Measurements from ENCODE around the gene ZNF565.

Gene ZNF565

GRCh38 chr19:36151144-36152018 is 63.1 kb downstream of the ZNF565 start:
- Histone ChIP-seq H2BK15ac (ENCODE audit: low read depth, poor library complexity, severe bottlenecking) (no peak overlapping the region), H3K79me1 (replicated peaks; ENCODE audit: low read length, poor library complexity, severe bottlenecking) (peaks cover 31% of the 10 kb centered on the region), H3K9ac (ENCODE audit: low read length) (peak overlapping the region; percentile 95), H3K4ac (ENCODE audit: low read depth in 1 of 2, low read length in 2 of 2) (no peak overlapping the region), H3K18ac (ENCODE audit: low read depth in 1 of 2, low read length in 2 of 2) (no peak overlapping the region), H3K14ac (ENCODE audit: low read length in 2 of 2) (no peak overlapping the region), H2BK120ac (ENCODE audit: low read depth, low read length) (no peak overlapping the region), H3K27ac (ENCODE audit: low read length, poor library complexity, severe bottlenecking) (no peak overlapping the region), H3K4me3 (ENCODE audit: insufficient read depth in 1 of 2, low read depth in 1 of 2, low read length in 2 of 2) (peak overlapping the region in 1 of 2 experiments; percentile 83), H2BK12ac (ENCODE audit: low read length in 2 of 2) (no peak overlapping the region), H2AFZ (ENCODE audit: low read depth, low read length) (no peak overlapping the region), H2AK5ac (ENCODE audit: low read length, severe bottlenecking) (no peak overlapping the region), H3K27me3 (ENCODE audit: control insufficient read depth in 1 of 2, insufficient read depth in 1 of 2, low read length in 2 of 2) (no peaks in the 10 kb centered on the region), H3K4me1 (ENCODE audit: control insufficient read depth, insufficient read depth, low read depth, low read length) (peaks cover 6% of the 10 kb centered on the region), H3K36me3 (ENCODE audit: control insufficient read depth in 1 of 2, insufficient read depth in 2 of 2, low read depth in 1 of 2, low read length in 2 of 2) (peaks cover 43 to 72% of the 10 kb centered on the region in 2 experiments), H4K8ac (ENCODE audit: low read length) (no peak overlapping the region), H3K4me2 (ENCODE audit: low read length, poor library complexity, severe bottlenecking) (no peak overlapping the region), H2BK5ac (ENCODE audit: low read depth, low read length, poor library complexity, severe bottlenecking) (no peak overlapping the region), H3K9me3 (ENCODE audit: control insufficient read depth, low read length) (no peaks in the 10 kb centered on the region), H4K91ac (ENCODE audit: low read length) (no peak overlapping the region), H3K23ac (ENCODE audit: low read length in 2 of 2) (no peak overlapping the region)
- WGBS: 94% methylated on average over 45 of the region's 47 CpGs
- no peak for DNase-seq

DNA sequence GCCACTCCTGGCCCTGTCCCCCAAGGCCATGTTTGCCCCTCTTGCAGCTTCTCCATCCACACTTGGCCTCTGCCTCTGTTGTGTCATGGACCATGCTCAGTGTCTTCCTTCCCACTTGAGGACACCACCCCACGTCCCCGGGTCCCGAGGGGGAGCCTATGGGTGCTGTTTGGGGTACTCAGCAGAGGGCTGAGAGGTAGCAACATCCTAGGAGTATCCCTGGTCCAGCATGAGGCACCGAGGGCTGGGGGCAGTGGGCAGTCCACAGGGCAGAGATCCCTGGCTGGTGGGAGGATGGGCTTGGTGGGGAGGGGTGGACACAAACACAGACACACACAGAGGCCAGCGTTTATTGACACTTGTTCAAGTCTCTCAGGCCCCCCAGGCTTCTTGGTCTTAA is 63.9 kb downstream of the ZNF565 start:
- Histone ChIP-seq H3K79me1 (replicated peaks; ENCODE audit: low read length, poor library complexity, severe bottlenecking) (peaks cover 38% of the 10 kb centered on the region), H2BK12ac (ENCODE audit: low read length in 2 of 2) (no peak overlapping the region), H3K23ac (ENCODE audit: low read length in 2 of 2) (no peak overlapping the region), H2AFZ (ENCODE audit: low read depth, low read length) (no peak overlapping the region), H2AK5ac (ENCODE audit: low read length, severe bottlenecking) (no peak overlapping the region), H2BK15ac (ENCODE audit: low read depth, poor library complexity, severe bottlenecking) (no peak overlapping the region), H3K4me2 (ENCODE audit: low read length, poor library complexity, severe bottlenecking) (no peak overlapping the region), H3K4me1 (ENCODE audit: control insufficient read depth, insufficient read depth, low read depth, low read length) (peaks cover 6% of the 10 kb centered on the region), H3K27ac (ENCODE audit: low read length, poor library complexity, severe bottlenecking) (no peak overlapping the region), H3K9me3 (ENCODE audit: control insufficient read depth, low read length) (no peaks in the 10 kb centered on the region), H3K14ac (ENCODE audit: low read length in 2 of 2) (no peak overlapping the region), H2BK120ac (ENCODE audit: low read depth, low read length) (no peak overlapping the region), H4K91ac (ENCODE audit: low read length) (no peak overlapping the region), H3K4me3 (ENCODE audit: insufficient read depth in 1 of 2, low read depth in 1 of 2, low read length in 2 of 2) (peak overlapping the region in 1 of 2 experiments; percentile 83), H3K18ac (ENCODE audit: low read depth in 1 of 2, low read length in 2 of 2) (no peak overlapping the region), H3K4ac (ENCODE audit: low read depth in 1 of 2, low read length in 2 of 2) (no peak overlapping the region), H3K36me3 (ENCODE audit: control insufficient read depth in 1 of 2, insufficient read depth in 2 of 2, low read depth in 1 of 2, low read length in 2 of 2) (peaks cover 51 to 80% of the 10 kb centered on the region in 2 experiments), H2BK5ac (ENCODE audit: low read depth, low read length, poor library complexity, severe bottlenecking) (no peak overlapping the region), H3K9ac (ENCODE audit: low read length) (peak overlapping the region; percentile 95), H3K27me3 (ENCODE audit: control insufficient read depth in 1 of 2, insufficient read depth in 1 of 2, low read length in 2 of 2) (no peaks in the 10 kb centered on the region), H4K8ac (ENCODE audit: low read length) (no peak overlapping the region)
- DNase-seq: no peak
- WGBS: 96% methylated on average over 5 of the region's 5 CpGs

DNA sequence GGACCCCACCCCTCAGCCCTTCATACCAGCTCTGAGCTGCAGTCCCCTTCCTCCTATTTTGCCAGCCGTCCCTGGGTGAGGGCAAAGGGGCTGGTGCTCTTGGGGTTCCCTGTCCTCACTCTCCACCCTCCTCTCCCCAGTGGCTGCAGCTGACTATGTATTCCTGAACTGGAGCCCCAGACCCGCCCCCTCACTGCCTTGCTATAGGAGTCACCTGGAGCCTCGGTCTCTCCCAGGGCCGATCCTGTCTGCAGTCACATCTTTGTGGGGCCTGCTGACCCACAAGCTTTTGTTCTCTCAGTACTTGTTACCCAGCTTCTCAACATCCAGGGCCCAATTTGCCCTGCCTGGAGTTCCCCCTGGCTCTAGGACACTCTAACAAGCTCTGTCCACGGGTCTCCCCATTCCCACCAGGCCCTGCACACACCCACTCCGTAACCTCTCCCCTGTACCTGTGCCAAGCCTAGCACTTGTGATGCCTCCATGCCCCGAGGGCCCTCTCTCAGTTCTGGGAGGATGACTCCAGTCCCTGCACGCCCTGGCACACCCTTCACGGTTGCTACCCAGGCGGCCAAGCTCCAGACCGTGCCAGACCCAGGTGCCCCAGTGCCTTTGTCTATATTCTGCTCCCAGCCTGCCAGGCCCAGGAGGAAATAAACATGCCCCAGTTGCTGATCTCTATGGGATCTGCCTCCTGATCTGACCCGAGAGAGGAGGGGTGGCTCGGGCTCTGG is 64.6 kb downstream of the ZNF565 start:
- no peak overlapping the region for H3K4me3 ChIP-seq (ENCODE audit: insufficient read depth in 1 of 2, low read depth in 1 of 2, low read length in 2 of 2)
- H2BK15ac ChIP-seq (ENCODE audit: low read depth, poor library complexity, severe bottlenecking): no peak overlapping the region
- H3K4me1 ChIP-seq (ENCODE audit: control insufficient read depth, insufficient read depth, low read depth, low read length): peaks cover 6% of the 10 kb centered on the region
- no peak overlapping the region for H3K18ac ChIP-seq (ENCODE audit: low read depth in 1 of 2, low read length in 2 of 2)
- H2AFZ ChIP-seq (ENCODE audit: low read depth, low read length): no peak overlapping the region
- peaks cover 38% of the 10 kb centered on the region for H3K79me1 ChIP-seq (replicated peaks; ENCODE audit: low read length, poor library complexity, severe bottlenecking)
- H3K14ac ChIP-seq (ENCODE audit: low read length in 2 of 2): no peak overlapping the region
- no peaks in the 10 kb centered on the region for H3K9me3 ChIP-seq (ENCODE audit: control insufficient read depth, low read length)
- 95% methylated on average over 13 of the region's 13 CpGs for WGBS
- H3K27me3 ChIP-seq (ENCODE audit: control insufficient read depth in 1 of 2, insufficient read depth in 1 of 2, low read length in 2 of 2): no peaks in the 10 kb centered on the region
- no peak overlapping the region for H2BK5ac ChIP-seq (ENCODE audit: low read depth, low read length, poor library complexity, severe bottlenecking)
- peaks cover 58 to 87% of the 10 kb centered on the region in 2 experiments for H3K36me3 ChIP-seq (ENCODE audit: control insufficient read depth in 1 of 2, insufficient read depth in 2 of 2, low read depth in 1 of 2, low read length in 2 of 2)
- H3K27ac ChIP-seq (ENCODE audit: low read length, poor library complexity, severe bottlenecking): no peak overlapping the region
- H2BK120ac ChIP-seq (ENCODE audit: low read depth, low read length): no peak overlapping the region
- H3K4me2 ChIP-seq (ENCODE audit: low read length, poor library complexity, severe bottlenecking): no peak overlapping the region
- no peak overlapping the region for H4K91ac ChIP-seq (ENCODE audit: low read length)
- no peak overlapping the region for H4K8ac ChIP-seq (ENCODE audit: low read length)
- no peak for DNase-seq
- peak overlapping the region; percentile 95 for H3K9ac ChIP-seq (ENCODE audit: low read length)
- no peak overlapping the region for H2BK12ac ChIP-seq (ENCODE audit: low read length in 2 of 2)
- no peak overlapping the region for H2AK5ac ChIP-seq (ENCODE audit: low read length, severe bottlenecking)
- H3K23ac ChIP-seq (ENCODE audit: low read length in 2 of 2): no peak overlapping the region
- no peak overlapping the region for H3K4ac ChIP-seq (ENCODE audit: low read depth in 1 of 2, low read length in 2 of 2)

DNA sequence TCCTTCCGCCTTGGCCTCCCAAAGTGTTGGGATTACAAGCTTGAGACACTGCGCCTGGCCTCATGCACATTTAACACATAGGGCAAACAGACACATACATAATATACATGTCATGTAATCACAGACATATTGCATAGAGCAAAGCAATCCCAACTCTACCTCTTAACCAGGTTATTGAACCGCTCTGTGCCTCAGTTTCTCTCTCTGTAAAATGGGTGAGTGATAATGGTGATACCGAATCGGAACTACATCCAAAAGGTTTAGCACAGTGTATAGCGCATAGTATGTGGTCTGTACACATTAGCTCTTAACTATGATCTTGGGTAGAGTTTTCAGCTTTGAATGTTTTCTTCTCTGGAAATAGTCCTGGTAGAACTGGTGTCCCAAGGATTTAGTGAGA is 69.8 kb downstream of the ZNF565 start:
- H3K4ac ChIP-seq (ENCODE audit: low read depth in 1 of 2, low read length in 2 of 2): no peak overlapping the region
- H3K9ac ChIP-seq (ENCODE audit: low read length): no peak overlapping the region
- H3K4me3 ChIP-seq (ENCODE audit: insufficient read depth in 1 of 2, low read depth in 1 of 2, low read length in 2 of 2): no peak overlapping the region
- no peak overlapping the region for H2BK15ac ChIP-seq (ENCODE audit: low read depth, poor library complexity, severe bottlenecking)
- no peak overlapping the region for H2BK12ac ChIP-seq (ENCODE audit: low read length in 2 of 2)
- H3K36me3 ChIP-seq (ENCODE audit: control insufficient read depth in 1 of 2, insufficient read depth in 2 of 2, low read depth in 1 of 2, low read length in 2 of 2): peaks cover 70% of the 10 kb centered on the region in 2 experiments
- H3K18ac ChIP-seq (ENCODE audit: low read depth in 1 of 2, low read length in 2 of 2): no peak overlapping the region
- no peak overlapping the region for H3K4me2 ChIP-seq (ENCODE audit: low read length, poor library complexity, severe bottlenecking)
- H3K4me1 ChIP-seq (ENCODE audit: control insufficient read depth, insufficient read depth, low read depth, low read length): peaks cover 11% of the 10 kb centered on the region
- no peak overlapping the region for H2BK5ac ChIP-seq (ENCODE audit: low read depth, low read length, poor library complexity, severe bottlenecking)
- H4K91ac ChIP-seq (ENCODE audit: low read length): no peak overlapping the region
- H2BK120ac ChIP-seq (ENCODE audit: low read depth, low read length): no peak overlapping the region
- no peak overlapping the region for H2AK5ac ChIP-seq (ENCODE audit: low read length, severe bottlenecking)
- no peaks in the 10 kb centered on the region for H3K27me3 ChIP-seq (ENCODE audit: control insufficient read depth in 1 of 2, insufficient read depth in 1 of 2, low read length in 2 of 2)
- WGBS: 99% methylated on average over 6 of the region's 6 CpGs
- H3K9me3 ChIP-seq (ENCODE audit: control insufficient read depth, low read length): no peaks in the 10 kb centered on the region
- no peak for DNase-seq
- no peak overlapping the region for H4K8ac ChIP-seq (ENCODE audit: low read length)
- peaks cover 30% of the 10 kb centered on the region for H3K79me1 ChIP-seq (replicated peaks; ENCODE audit: low read length, poor library complexity, severe bottlenecking)
- no peak overlapping the region for H2AFZ ChIP-seq (ENCODE audit: low read depth, low read length)
- H3K23ac ChIP-seq (ENCODE audit: low read length in 2 of 2): no peak overlapping the region
- H3K14ac ChIP-seq (ENCODE audit: low read length in 2 of 2): no peak overlapping the region
- H3K27ac ChIP-seq (ENCODE audit: low read length, poor library complexity, severe bottlenecking): no peak overlapping the region

All from mesenchymal stem cell (in vitro differentiated cells and primary cell).